ENCODE data around the gene EFEMP2. TPM values are rescaled to one million over a fixed set of nuclear protein-coding genes. Genes with fewer than 3 reads are reported as not detected.
A peak's percentile ranks its signal among the peaks of the same experiment; 100 is the strongest.

Gene EFEMP2
- total RNA-seq, 1 donor from 2014 or later = 97.3 TPM

- no peak for FAIRE-seq
Observed at GRCh38 chr11:65888163-65888814, 15.7 kb upstream of the EFEMP2 start, which contains the start of gene FIBP. FIBP (minus strand) TSS chr11:65888471; CDS start chr11:65888418, 53 bp downstream.

GRCh38 chr11:65887723-65888162 lies 15.1 kb upstream of the EFEMP2 start:
- peaks cover 15% of the 10 kb centered on the region for H3K36me3 Mint-ChIP-seq (ENCODE audit: low read depth, unreplicated experiment)

More at GRCh38 chr11:65888163-65888814, 15.7 kb upstream of the EFEMP2 start, which contains the start of gene FIBP:
- peak within 1 kb of the TSS; percentile 95 for H2AFZ ChIP-seq (ENCODE audit: low read depth, low read length)
- H3K36me3 ChIP-seq (ENCODE audit: insufficient read depth, low read length) = peaks cover 15% of the 10 kb centered on the region
- peak within 1 kb of the TSS; percentile 87 for H3K4me3 ChIP-seq (ENCODE audit: insufficient read depth, low read depth, low read length)
- H4K20me1 ChIP-seq (ENCODE audit: insufficient read depth, low read length) = peaks cover 61% of the 10 kb centered on the region
- H3K9ac ChIP-seq (ENCODE audit: low read length) = peak within 1 kb of the TSS; percentile 87
- Mint-ChIP-seq H3K36me3 (ENCODE audit: low read depth, unreplicated experiment) (peaks cover 14% of the 10 kb centered on the region), H3K4me3 (ENCODE audit: unreplicated experiment) (peak within 1 kb of the TSS; percentile 97), H3K4me1 (ENCODE audit: low read depth, unreplicated experiment) (peaks cover 30% of the 10 kb centered on the region), H3K9me3 (ENCODE audit: unreplicated experiment) (no peaks in the 10 kb centered on the region), H3K27me3 (ENCODE audit: low read depth, unreplicated experiment) (no peaks in the 10 kb centered on the region), H3K27ac (ENCODE audit: unreplicated experiment) (peak within 1 kb of the TSS; percentile 98)
- H3K27ac ChIP-seq (ENCODE audit: low read depth, low read length) = peak within 1 kb of the TSS; percentile 85
- DNase-seq (ENCODE audit: low read depth) = peak; percentile 92
- TF ChIP-seq CTCF (IDR thresholded peaks at IDR 0.05; ENCODE audit: insufficient read depth, low read depth, low read length) (peak; percentile 40), EZH2 (IDR thresholded peaks at IDR 0.05; ENCODE audit: insufficient read depth, low read length) (no peak)
- H3K4me2 ChIP-seq (ENCODE audit: low read length) = peak within 1 kb of the TSS; percentile 99
- H3K27me3 ChIP-seq (ENCODE audit: insufficient read depth, low read length) = no peaks in the 10 kb centered on the region
- peaks cover 58% of the 10 kb centered on the region for H3K79me2 ChIP-seq (ENCODE audit: insufficient read depth, low read length)
- H3K9me3 ChIP-seq (ENCODE audit: insufficient read depth, low read depth, low read length) = no peaks in the 10 kb centered on the region
- peaks cover 59% of the 10 kb centered on the region for H3K4me1 ChIP-seq (ENCODE audit: insufficient read depth, low read length)

More at GRCh38 chr11:65887723-65888162, 15.1 kb upstream of the EFEMP2 start:
- Mint-ChIP-seq H3K27me3 (ENCODE audit: low read depth, unreplicated experiment) (no peaks in the 10 kb centered on the region), H3K4me3 (ENCODE audit: unreplicated experiment) (peak overlapping the region; percentile 97), H3K9me3 (ENCODE audit: unreplicated experiment) (no peaks in the 10 kb centered on the region), H3K4me1 (ENCODE audit: low read depth, unreplicated experiment) (peaks cover 28% of the 10 kb centered on the region), H3K27ac (ENCODE audit: unreplicated experiment) (peak overlapping the region; percentile 69)
- Histone ChIP-seq H3K9me3 (ENCODE audit: insufficient read depth, low read depth, low read length) (no peaks in the 10 kb centered on the region), H3K79me2 (ENCODE audit: insufficient read depth, low read length) (peaks cover 52% of the 10 kb centered on the region), H3K27ac (ENCODE audit: low read depth, low read length) (peak overlapping the region; percentile 85), H2AFZ (ENCODE audit: low read depth, low read length) (peak overlapping the region; percentile 95), H4K20me1 (ENCODE audit: insufficient read depth, low read length) (peaks cover 61% of the 10 kb centered on the region), H3K9ac (ENCODE audit: low read length) (peak overlapping the region; percentile 87), H3K36me3 (ENCODE audit: insufficient read depth, low read length) (peaks cover 17% of the 10 kb centered on the region), H3K27me3 (ENCODE audit: insufficient read depth, low read length) (no peaks in the 10 kb centered on the region), H3K4me1 (ENCODE audit: insufficient read depth, low read length) (peaks cover 55% of the 10 kb centered on the region), H3K4me3 (ENCODE audit: insufficient read depth, low read depth, low read length) (peak overlapping the region; percentile 87), H3K4me2 (ENCODE audit: low read length) (peak overlapping the region; percentile 99)
- TF ChIP-seq EZH2 (IDR thresholded peaks at IDR 0.05; ENCODE audit: insufficient read depth, low read length) (no peak), CTCF (IDR thresholded peaks at IDR 0.05; ENCODE audit: insufficient read depth, low read depth, low read length) (no peak)
- DNase-seq (ENCODE audit: low read depth) (no peak), FAIRE-seq (no peak)
